ENCODE results near the gene TPSD1.
"Not testable (repeated sequence)": the region's sequence is repeated elsewhere in the genome, so short reads cannot be mapped to it uniquely, and the experiment has no call there.

TPSD1 gene

DNA sequence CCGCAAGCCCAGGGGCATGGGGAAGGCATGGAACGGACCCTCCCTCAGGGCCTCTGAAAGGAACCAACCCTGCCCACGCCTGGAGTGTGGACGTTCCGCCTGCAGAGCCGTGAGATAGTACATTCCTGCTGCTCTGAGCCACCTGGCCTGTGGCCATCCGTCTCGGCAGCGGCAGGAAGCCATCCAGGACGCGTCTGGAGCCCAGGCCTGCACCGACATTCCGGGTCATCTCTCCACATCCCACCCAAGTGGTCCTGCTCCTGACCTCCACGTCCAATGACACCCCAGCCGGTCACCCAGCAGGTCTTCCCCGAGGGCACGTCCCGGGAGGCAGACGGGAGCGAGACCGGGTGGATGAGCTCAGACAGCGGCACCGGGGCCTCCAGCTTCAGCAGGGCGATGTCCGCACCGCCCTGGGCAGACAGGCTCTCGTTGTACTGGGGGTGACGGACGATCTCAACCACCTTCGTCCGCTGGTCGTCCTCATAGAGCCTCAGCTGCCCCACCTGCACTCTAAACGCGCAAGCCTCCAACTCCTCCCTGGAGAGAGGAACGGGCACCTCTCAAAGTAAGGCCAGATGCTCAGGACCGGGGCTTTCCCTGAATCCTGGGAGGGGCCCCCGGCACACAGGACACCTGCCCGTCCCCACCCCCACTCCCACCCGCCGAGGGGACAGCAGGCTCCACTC is 32.3 kb downstream of the TPSD1 start:
- DNase-seq: no peak

DNA sequence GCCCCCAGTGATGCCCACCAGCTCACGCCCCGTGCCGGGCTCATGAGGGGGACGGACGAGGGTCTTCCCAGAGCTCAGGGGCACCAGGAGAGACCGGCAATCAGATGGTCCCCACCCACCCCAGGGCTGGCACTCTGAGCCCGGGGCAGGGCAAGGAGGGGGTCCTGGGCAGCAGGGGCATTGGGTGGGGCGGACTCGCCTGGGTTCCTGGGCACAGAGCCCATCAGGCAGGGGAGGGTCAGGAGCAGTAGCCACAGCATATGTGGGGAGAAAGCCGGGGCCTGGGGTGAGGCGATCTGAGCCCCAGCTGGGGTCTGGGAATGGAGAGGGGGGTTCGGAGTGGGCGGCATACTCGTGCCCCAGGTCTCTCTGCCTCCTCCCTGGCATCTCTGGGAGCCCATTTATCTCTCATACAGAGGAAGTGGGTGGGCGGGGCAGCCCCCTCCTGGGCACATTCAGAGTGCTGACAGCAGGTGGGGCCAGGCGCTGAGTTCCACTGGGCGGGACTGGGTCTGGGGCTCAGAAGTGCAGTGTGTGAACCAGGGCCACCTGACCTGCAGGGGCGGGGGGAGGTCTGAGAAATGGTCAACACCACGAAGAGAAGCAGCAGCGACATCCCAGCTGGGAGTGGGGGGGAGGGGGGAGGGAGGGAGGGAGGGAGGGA is 33.1 kb downstream of the TPSD1 start:
- in situ Hi-C loops (cut with HindIII; ENCODE audit: low pct_ligation_motif_present, low pct_unique_long_range_greater_than_20kb, low sequenced_read_pairs): loop anchor here (25.0 kb wide), 2 partner anchors 98 to 152 kb away; no protein-coding TSS in a partner anchor
- no peak for DNase-seq

More for the DNA sequence above, 32.3 kb downstream of the TPSD1 start:
- in situ Hi-C loops (cut with HindIII; ENCODE audit: low pct_ligation_motif_present, low pct_unique_long_range_greater_than_20kb, low sequenced_read_pairs): loop anchor here (25.0 kb wide), 2 partner anchors 99 to 151 kb away; no protein-coding TSS in a partner anchor

DNA sequence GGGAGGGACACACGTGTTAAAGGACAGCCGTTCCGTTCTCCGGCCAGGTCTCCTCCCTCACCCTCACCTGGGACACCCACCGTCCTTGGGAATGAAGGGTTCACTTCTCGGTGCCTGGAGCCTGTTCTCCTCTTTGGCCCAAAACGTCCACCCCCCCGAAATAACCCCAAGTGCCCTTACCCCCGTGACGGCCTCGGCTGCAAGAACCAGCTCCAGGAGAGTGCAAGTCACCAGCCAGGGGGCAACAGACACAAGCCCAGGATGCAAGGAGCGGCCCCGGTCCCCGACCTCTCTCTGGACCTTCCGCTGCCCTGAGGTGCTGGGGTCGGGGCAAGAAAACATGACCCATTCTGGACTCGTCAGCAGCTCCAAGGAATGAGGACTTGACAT is 33.6 kb downstream of the TPSD1 start:
- DNase-seq: no peak
- in situ Hi-C loops (cut with HindIII; ENCODE audit: low pct_ligation_motif_present, low pct_unique_long_range_greater_than_20kb, low sequenced_read_pairs): loop anchor here (25.0 kb wide), 2 partner anchors 98 to 152 kb away; no protein-coding TSS in a partner anchor

DNA sequence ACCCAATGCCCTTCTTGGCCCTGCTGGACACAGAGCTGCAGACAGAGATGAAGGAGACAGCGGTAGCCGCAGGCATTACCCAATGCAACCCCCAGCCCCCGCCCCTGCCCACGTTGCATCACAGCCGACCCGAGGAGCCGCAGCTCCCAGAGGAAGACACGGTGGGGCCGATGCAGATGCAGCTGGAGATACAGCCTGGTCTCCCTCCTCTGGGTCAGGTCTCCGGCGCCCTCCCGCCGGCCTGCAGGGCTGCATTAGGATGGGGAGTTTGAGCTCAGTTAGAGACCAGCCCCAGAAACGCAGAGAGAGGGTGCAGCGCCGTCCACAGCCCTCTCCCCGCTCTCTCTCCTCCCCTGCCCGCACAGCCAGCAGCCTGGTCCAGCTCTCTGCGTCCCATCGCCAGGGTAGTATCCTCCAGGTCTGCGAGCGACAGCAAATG is 34.2 kb downstream of the TPSD1 start:
- DNase-seq: no peak
- in situ Hi-C loops (cut with HindIII; ENCODE audit: low pct_ligation_motif_present, low pct_unique_long_range_greater_than_20kb, low sequenced_read_pairs): loop anchor here (25.0 kb wide), 2 partner anchors 97 to 153 kb away; no protein-coding TSS in a partner anchor

DNA sequence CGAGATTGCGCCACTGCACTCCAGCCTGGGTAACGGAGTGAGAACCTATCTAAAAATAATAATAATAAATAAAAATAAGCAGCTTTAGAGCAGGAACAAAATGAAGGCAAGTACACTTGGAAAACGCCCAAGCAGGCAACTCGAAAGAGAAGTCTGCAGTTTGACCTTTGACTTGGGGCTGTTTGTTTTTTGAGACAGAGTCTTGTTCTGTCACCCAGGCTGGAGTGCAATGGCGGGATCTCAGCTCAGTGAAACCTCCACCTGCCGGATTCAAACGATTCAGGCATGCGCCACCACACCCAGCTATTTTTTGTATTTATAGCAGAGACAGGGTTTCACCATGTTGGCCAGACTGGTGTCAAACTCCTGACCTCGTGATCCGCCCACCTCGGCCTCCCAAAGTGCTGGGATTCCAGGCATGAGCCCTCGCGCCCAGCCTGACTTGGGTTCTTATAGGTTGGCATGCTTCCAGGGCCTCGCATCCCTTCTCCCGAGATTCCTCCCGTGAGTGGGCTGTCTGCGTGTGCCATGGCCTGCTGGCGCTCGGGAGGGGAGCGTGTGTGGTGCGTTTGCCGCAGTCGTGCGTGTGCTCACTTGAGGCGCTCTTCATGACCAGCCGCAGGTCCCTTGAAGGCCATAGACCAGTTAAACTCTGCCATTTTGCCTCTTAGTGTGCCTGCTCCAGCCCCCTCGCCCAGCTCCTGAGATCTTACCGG is 35.1 kb downstream of the TPSD1 start:
- DNase-seq: no peak
- in situ Hi-C loops (cut with HindIII; ENCODE audit: low pct_ligation_motif_present, low pct_unique_long_range_greater_than_20kb, low sequenced_read_pairs): loop anchor here (25.0 kb wide), 2 partner anchors 96 to 154 kb away; no protein-coding TSS in a partner anchor

DNA sequence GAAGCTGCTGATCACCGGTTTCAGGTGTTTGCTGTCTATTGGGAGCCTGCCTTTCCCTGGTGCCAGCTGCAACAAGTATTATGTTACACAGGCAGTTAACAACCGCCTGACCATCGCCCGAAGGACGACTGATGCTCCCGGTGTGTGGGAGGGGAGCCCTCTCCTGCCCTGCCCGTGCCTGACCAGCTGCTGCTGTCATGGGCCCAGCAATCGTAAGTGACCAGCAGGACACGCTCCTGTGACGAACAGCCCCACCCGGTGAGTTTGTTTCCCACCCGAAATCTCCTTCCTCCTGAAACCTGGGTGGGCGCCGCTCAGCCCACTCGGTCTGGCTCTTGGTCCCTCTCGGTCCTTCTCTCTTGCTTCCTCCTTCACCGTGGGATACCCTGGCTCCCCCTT is 35.7 kb downstream of the TPSD1 start:
- in situ Hi-C loops (cut with HindIII; ENCODE audit: low pct_ligation_motif_present, low pct_unique_long_range_greater_than_20kb, low sequenced_read_pairs): loop anchor here (25.0 kb wide), 2 partner anchors 96 to 154 kb away; no protein-coding TSS in a partner anchor
- DNase-seq: no peak

DNA sequence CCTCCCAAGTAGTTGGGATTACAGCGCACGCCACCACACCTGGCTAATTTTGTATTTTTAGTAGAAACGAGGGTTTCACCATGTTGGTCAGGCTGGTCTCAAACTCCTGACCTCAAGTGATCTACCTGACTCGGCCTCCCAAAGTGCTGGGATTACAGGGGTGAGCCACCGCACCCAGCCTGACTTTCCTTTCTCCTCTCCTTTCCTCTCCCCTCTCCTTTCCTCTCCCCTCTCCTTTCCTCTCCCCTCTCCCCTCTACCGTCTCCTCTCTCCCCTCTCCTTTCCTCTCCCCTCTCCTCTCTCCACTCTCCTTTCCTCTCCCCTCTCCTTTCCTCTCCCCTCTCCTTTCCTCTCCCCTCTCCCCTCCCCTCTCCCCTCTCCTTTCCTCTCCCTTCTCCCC is 36.3 kb downstream of the TPSD1 start:
- in situ Hi-C loops (cut with HindIII; ENCODE audit: low pct_ligation_motif_present, low pct_unique_long_range_greater_than_20kb, low sequenced_read_pairs): loop anchor here (25.0 kb wide), 2 partner anchors 95 to 155 kb away; no protein-coding TSS in a partner anchor
- not testable (repeated sequence) for DNase-seq

DNA sequence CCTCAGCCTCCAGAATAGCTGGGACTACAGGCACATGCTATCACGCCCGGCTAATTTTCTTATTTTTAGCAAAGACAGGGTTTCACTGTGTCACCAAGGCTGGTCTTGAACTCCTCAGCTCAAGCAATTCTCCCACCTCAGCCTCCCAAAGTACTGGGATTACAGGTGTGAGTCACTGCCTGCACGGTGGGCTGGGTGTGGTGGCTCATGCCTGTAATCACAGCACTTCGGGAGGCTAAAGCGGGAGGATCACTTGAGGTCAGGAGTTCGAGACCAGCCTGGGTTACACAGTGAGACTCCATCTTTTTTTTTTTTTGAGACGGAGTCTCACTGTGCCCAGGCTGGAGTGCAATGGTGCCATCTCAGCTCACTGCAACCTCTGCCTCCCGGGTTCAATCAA is 36.9 kb downstream of the TPSD1 start:
- in situ Hi-C loops (cut with HindIII; ENCODE audit: low pct_ligation_motif_present, low pct_unique_long_range_greater_than_20kb, low sequenced_read_pairs): loop anchor here (25.0 kb wide), 2 partner anchors 94 to 156 kb away; no protein-coding TSS in a partner anchor
- not testable (repeated sequence) for DNase-seq

DNA sequence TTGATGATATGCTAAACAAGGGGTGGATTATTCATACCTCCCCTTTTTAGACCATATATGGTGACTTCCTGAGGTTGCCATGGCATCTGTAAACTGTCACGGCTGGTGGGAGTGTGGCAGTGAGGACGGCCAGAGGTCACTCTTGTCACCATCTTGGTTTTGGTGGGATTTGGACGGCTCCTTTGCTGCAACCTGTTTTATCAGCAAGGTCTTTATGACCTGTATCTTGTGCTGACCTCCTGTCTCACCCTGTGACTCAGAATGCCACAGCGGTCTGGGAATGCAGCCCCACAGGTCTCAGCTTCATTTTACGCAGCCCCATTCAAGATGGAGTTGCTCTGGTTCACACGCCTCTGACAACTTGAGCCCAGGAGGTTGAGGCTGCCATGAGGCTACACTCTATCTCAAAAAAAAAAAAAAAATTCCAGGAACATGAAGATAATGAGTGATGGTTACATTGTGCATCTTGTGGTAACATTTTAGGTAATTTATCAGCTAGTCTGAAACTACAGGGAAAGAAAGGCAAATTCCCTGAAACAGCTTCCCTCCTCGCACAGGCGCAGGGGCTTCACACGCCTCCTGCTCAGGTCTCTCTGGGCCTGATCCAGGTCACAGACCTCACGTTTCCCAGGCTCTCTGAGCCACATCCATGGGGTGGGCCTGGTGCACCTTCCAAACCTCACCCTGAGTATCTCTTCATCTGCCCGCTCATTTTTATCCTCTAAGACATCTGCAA is 38.2 kb downstream of the TPSD1 start:
- in situ Hi-C loops (cut with HindIII; ENCODE audit: low pct_ligation_motif_present, low pct_unique_long_range_greater_than_20kb, low sequenced_read_pairs): loop anchor here (25.0 kb wide), 2 partner anchors 93 to 157 kb away; no protein-coding TSS in a partner anchor
- DNase-seq: no peak

DNA sequence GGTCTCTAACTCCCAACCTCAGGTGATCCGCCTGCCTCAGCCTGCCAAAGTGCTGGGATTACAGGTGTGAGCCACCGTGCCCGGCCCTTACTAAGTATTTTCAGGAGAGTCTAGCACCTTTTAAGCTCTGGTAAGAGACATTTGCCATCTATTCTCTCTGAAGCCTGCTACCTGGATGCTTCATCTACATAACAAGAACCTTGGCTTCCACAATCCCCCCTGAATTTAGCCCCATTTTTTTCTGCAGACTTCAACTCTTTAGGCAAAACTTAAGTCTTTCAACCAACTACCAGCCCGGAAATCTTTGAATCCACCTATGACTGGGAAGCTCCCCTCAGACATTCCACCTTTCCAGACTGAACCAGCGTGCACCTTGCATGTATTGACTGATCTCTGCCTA is 39.6 kb downstream of the TPSD1 start:
- in situ Hi-C loops (cut with HindIII; ENCODE audit: low pct_ligation_motif_present, low pct_unique_long_range_greater_than_20kb, low sequenced_read_pairs): loop anchor here (25.0 kb wide), 2 partner anchors 92 to 158 kb away; no protein-coding TSS in a partner anchor
- no peak for DNase-seq

DNA sequence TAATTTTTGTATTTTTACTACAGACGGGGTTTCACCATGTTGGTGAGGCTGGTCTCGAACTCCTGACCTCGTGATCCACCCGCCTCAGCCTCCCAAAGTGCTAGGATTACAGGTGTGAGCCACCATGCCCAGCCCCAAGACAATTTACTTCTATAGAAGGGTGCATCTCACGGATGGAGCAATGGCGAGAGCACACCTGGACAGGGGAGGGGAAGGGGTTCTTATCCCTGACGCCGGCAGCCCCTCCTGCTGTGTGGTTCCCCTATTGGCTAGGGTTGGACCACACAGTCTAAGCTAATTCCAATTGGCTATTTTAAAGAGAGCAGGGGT is 40.8 kb downstream of the TPSD1 start:
- DNase-seq: not testable (repeated sequence)
- in situ Hi-C loops (cut with HindIII; ENCODE audit: low pct_ligation_motif_present, low pct_unique_long_range_greater_than_20kb, low sequenced_read_pairs): loop anchor here (25.0 kb wide), 2 partner anchors 91 to 159 kb away; no protein-coding TSS in a partner anchor

DNA sequence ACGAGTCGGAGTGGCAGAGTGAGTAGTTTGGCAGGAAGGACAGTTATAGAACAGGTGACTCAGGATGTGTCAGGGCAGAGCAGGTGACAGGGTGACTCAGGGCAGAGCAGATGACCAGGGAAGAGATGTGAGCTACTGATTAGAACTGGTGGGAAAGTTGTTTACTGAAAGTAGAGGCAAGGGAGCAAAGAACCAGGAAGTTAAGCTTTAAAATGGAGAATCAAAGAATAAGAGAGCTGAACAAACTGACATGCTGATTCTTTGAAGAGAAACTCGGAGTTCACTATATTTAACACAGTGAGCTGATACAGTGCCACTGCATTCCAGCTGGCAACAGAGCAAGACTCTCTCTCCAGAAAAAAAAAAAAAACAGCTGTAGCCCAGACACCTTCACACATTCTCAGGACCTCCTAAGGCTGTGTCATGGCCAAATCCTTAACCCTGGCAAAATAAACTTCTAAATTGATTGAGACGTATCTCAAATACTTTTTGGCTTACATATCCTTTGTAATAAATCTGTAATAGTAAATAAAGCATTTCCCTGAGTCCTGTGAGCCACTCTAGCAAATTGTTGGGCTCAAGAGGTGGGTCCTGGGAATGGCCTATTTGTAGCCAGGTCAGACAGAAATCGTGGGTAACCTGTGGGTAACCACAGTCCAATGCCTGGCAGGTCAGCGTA is 41.3 kb downstream of the TPSD1 start:
- DNase-seq: peak; percentile 89
- in situ Hi-C loops (cut with HindIII; ENCODE audit: low pct_ligation_motif_present, low pct_unique_long_range_greater_than_20kb, low sequenced_read_pairs): loop anchor here (25.0 kb wide), 2 partner anchors 90 to 160 kb away; no protein-coding TSS in a partner anchor

DNA sequence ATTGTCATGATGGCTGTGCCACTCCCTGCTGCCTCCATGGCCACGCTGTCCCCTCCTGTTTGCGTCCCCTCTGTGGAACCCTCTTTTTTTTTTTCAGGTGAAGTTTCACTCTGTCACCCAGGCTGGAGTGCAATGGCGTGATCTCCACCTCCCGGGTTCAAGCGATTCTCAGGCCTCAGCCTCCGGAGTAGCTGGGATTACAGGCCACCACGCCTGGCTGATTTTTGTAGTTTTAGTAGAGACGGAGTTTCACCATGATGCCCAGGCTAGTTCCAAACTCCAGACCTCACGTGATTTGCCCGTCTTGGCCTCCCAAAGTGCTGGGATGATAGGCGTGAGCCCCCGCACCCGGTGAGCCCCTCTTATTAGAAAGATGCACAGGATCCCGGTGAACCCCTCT is 42.5 kb downstream of the TPSD1 start:
- DNase-seq: no peak
- in situ Hi-C loops (cut with HindIII; ENCODE audit: low pct_ligation_motif_present, low pct_unique_long_range_greater_than_20kb, low sequenced_read_pairs): loop anchor here (25.0 kb wide), 2 partner anchors 89 to 161 kb away; no protein-coding TSS in a partner anchor

DNA sequence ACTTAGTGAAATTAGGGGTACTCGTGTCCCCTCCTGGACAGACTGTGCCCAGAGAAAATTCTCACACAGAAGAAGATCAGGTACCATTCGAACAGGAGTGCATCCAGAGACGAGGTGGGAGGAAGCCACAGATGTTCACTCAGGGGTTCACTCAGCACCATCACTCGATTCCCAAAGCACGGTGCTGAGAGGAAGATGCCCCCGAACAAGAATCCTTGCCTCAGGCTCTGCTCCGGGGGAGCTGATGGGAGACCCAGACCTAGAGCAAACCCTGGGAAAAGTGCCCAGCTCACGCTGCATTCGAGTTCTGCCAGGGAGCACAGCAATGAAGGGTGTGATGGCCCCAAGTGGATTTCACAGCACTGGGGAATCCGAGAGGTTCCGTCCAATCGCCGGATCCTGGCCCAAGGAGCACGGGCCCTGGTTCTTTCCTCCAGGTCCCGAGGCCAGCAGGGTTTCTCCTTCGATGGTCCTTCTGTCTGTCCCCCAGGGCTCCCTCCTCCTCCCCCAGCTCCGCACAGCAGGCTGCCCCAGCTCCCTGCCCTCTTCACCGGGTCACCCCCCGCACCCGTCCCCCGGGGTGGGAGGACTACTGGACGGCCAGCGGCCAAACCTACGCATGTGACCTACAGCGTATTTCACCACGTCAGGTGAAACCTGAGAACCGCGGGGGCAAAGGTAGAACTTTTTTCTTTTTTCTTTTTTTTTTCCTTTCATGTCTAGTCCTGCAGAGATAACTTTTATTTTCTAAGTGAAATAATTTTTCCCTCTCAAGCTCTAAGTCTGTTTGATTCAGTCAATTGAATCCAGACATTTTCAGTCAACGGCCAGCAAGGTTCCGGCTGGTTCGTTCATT is 43.4 kb downstream of the TPSD1 start:
- in situ Hi-C loops (cut with HindIII; ENCODE audit: low pct_ligation_motif_present, low pct_unique_long_range_greater_than_20kb, low sequenced_read_pairs): loop anchor here (25.0 kb wide), 2 partner anchors 88 to 162 kb away; no protein-coding TSS in a partner anchor
- peak; percentile 54 for DNase-seq

DNA sequence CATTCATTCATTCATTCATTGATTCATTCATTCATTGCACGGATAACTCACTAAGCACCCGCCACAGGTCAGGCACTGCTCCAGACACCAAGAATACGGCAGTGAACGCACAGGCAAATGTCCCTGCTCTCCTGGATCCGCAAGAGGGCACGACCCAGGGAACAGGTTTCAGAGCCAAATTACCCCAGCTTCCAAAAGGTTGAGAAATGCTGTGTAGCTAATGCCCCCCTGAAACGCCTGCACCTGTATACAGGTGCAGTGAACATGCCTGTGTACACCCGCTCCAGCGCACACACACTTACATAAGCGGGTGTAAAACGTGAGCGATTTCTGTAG is 44.0 kb downstream of the TPSD1 start:
- DNase-seq: no peak
- in situ Hi-C loops (cut with HindIII; ENCODE audit: low pct_ligation_motif_present, low pct_unique_long_range_greater_than_20kb, low sequenced_read_pairs): loop anchor here (25.0 kb wide), 2 partner anchors 87 to 163 kb away; no protein-coding TSS in a partner anchor

DNA sequence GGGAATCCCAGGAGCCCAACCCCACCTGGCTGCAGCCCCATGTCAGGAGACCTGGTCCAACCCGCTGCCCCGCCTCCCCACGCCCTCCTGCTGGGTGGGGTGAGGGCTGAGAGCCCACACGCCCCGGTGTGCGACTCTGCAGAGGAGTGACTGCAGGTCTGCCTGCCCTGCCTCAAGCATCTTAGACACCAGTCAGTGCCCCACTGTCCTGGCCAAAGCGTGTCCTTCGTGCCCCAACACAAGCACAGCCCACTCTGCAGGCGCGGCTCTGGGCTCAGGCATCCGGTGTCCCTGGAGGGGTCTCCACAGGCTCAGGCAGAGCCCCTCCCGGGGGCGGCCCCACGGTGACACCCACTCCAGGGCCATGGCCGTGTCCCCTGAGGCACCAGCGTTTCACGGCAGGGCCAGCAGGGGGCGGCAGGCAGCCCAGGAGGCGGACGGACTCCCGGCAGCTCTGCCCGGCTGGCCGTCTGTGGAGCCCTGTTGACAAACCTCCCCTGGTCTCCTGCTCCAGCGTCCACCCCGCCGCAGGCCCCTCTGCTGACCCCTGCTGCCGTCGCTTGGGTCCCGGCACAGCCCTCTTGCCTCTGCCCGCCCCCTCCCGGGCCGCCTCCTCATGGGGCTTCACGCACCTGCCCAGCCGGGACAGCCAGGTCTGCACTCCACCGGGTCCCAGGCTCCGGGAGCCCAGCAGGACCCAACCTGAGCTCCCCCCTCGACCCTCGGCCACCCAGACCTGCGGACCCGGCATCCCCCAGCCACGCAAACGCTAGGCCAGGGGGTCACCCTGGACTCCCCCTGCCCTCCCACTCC is 45.0 kb downstream of the TPSD1 start:
- DNase-seq: peak; percentile 71
- in situ Hi-C loops (cut with HindIII; ENCODE audit: low pct_ligation_motif_present, low pct_unique_long_range_greater_than_20kb, low sequenced_read_pairs): no loop called here
